Neutrophil (primary cell): Measurements from ENCODE around the gene CDH13.

ENCODE experiments used
- H3K27ac ChIP-seq: fragments of 200-600 bp; sonication (generic); 2 replicates; pipeline ENCODE4 v1.5.1; 2016; ENCODE audit warnings: mild to moderate bottlenecking, moderate library complexity
- H3K27me3 ChIP-seq: fragments of 200-600 bp; sonication (generic); 2 replicates; pipeline ENCODE4 v1.6.0; 2016; ENCODE audit warnings: mild to moderate bottlenecking
- H3K36me3 ChIP-seq: fragments of 200-600 bp; sonication (generic); 2 replicates; pipeline ENCODE4 v1.5.1; 2017
- H3K4me1 ChIP-seq, 2 experiments: fragments of 200-600 bp in 1 of 2; sonication (generic) in 1 of 2; 1 replicate in 1 of 2; 2 replicates in 1 of 2; pipeline versions ENCODE4 v1.5.1 to v1.6.1; 2013 to 2016; ENCODE audit warnings: low read depth in 1 of 2, low read length in 1 of 2, mild to moderate bottlenecking in 1 of 2, moderate library complexity in 1 of 2; ENCODE audit not compliant: control insufficient read depth in 1 of 2, insufficient read depth in 1 of 2
- H3K4me3 ChIP-seq, 2 experiments: fragments of 200-600 bp in 1 of 2; sonication (generic) in 1 of 2; 1 replicate in 1 of 2; 2 replicates in 1 of 2; pipeline ENCODE4 v1.5.1; 2013 to 2016; ENCODE audit warnings: low read depth in 1 of 2, low read length in 1 of 2, mild to moderate bottlenecking in 1 of 2, moderate library complexity in 1 of 2
- H3K9me3 ChIP-seq: fragments of 200-600 bp; sonication (generic); 2 replicates; pipeline ENCODE4 v1.5.1; 2016
- CTCF ChIP-seq: fragments of 200-600 bp; sonication (generic); IDR thresholded peaks from 2 replicates; pipeline ENCODE4 v1.5.1; 2016; ENCODE audit warnings: antibody characterized with exemption

Gene CDH13

GRCh38 chr16:82601989-82602640 lies 24.7 kb upstream of the CDH13 start:
- H3K27ac ChIP-seq, result no peak overlapping the region
- no peaks in the 10 kb centered on the region for H3K9me3 ChIP-seq
- no peaks in the 10 kb centered on the region for H3K27me3 ChIP-seq
- no peaks in the 10 kb centered on the region for H3K4me1 ChIP-seq
- H3K4me3 ChIP-seq, result no peak overlapping the region
- H3K36me3 ChIP-seq, result no peaks in the 10 kb centered on the region
- TF ChIP-seq CTCF, result no peak

GRCh38 chr16:82603784-82604411 lies 22.9 kb upstream of the CDH13 start:
- Histone ChIP-seq H3K27me3 (no peaks in the 10 kb centered on the region), H3K4me1 (no peaks in the 10 kb centered on the region), H3K27ac (no peak overlapping the region), H3K4me3 (no peak overlapping the region), H3K36me3 (no peaks in the 10 kb centered on the region), H3K9me3 (no peaks in the 10 kb centered on the region)
- no peak for TF ChIP-seq CTCF

GRCh38 chr16:82605076-82605475 lies 21.7 kb upstream of the CDH13 start:
- Histone ChIP-seq H3K9me3 (no peaks in the 10 kb centered on the region), H3K27me3 (no peaks in the 10 kb centered on the region), H3K27ac (no peak overlapping the region), H3K36me3 (no peaks in the 10 kb centered on the region), H3K4me3 (no peak overlapping the region), H3K4me1 (no peaks in the 10 kb centered on the region)
- no peak for TF ChIP-seq CTCF

GRCh38 chr16:82605863-82606620 lies 20.7 kb upstream of the CDH13 start:
- Histone ChIP-seq H3K9me3 (no peaks in the 10 kb centered on the region), H3K4me1 (no peaks in the 10 kb centered on the region)

GRCh38 chr16:82609140-82609539 lies 17.6 kb upstream of the CDH13 start:
- Histone ChIP-seq H3K27me3 (no peaks in the 10 kb centered on the region), H3K4me3 (no peak overlapping the region), H3K9me3 (no peaks in the 10 kb centered on the region), H3K36me3 (no peaks in the 10 kb centered on the region), H3K27ac (no peak overlapping the region), H3K4me1 (no peaks in the 10 kb centered on the region)
- TF ChIP-seq CTCF, result no peak

More at GRCh38 chr16:82605863-82606620, 20.7 kb upstream of the CDH13 start:
- Histone ChIP-seq H3K36me3 (no peaks in the 10 kb centered on the region), H3K27me3 (no peaks in the 10 kb centered on the region), H3K27ac (no peak overlapping the region), H3K4me3 (no peak overlapping the region)
- TF ChIP-seq CTCF, result no peak
